NK-92 (cell line): ENCODE measurements around the gene CEACAM16.
"Not testable (repeated sequence)": the region's sequence is repeated elsewhere in the genome, so short reads cannot be mapped to it uniquely, and the experiment has no call there.

Source experiments
- DNase-seq: peaks from one replicate; lab custom pipeline; 2025; ENCODE audit not compliant: unreplicated experiment; lab: John Stamatoyannopoulos, UW

Gene CEACAM16

GRCh38 chr19:44675521-44675920 is 23.4 kb upstream of the CEACAM16 start:
- DNase-seq: no peak

GRCh38 chr19:44677019-44677811 is 21.7 kb upstream of the CEACAM16 start:
- no peak for DNase-seq

GRCh38 chr19:44680536-44680935 is 18.4 kb upstream of the CEACAM16 start:
- DNase-seq: no peak

- DNase-seq: no peak
These were observed 16.8 kb upstream of the CEACAM16 start for GRCh38 chr19:44681992-44682790.

GRCh38 chr19:44682807-44683206 is 16.1 kb upstream of the CEACAM16 start:
- no peak for DNase-seq

- no peak for DNase-seq
These were observed 15.3 kb upstream of the CEACAM16 start for GRCh38 chr19:44683434-44684210.

GRCh38 chr19:44684396-44684795 is 14.6 kb upstream of the CEACAM16 start:
- DNase-seq: not testable (repeated sequence)

- no peak for DNase-seq
These were observed 13.8 kb upstream of the CEACAM16 start for GRCh38 chr19:44684892-44685863.

- DNase-seq: no peak
These were observed 13.1 kb upstream of the CEACAM16 start for GRCh38 chr19:44685877-44686276.

GRCh38 chr19:44686896-44687295 is 12.1 kb upstream of the CEACAM16 start:
- no peak for DNase-seq

GRCh38 chr19:44687888-44688287 is 11.1 kb upstream of the CEACAM16 start:
- no peak for DNase-seq

- DNase-seq: no peak
These were observed 9.4 kb upstream of the CEACAM16 start for GRCh38 chr19:44689290-44690130.

- no peak for DNase-seq
These were observed 8.9 kb upstream of the CEACAM16 start for GRCh38 chr19:44690131-44690440.

- no peak for DNase-seq
These were observed 6.6 kb upstream of the CEACAM16 start for GRCh38 chr19:44692379-44692721.

- DNase-seq: no peak
These were observed 4.8 kb upstream of the CEACAM16 start for GRCh38 chr19:44694184-44694579.

- DNase-seq: no peak
These were observed 1.8 kb upstream of the CEACAM16 start for GRCh38 chr19:44696939-44697669.

GRCh38 chr19:44697670-44698034 is 1.3 kb upstream of the CEACAM16 start:
- DNase-seq: no peak

GRCh38 chr19:44700547-44700946 is 1.6 kb downstream of the CEACAM16 start:
- no peak for DNase-seq

- DNase-seq: no peak
These were observed 2.3 kb downstream of the CEACAM16 start for GRCh38 chr19:44701228-44701627.
